ENCODE data around the gene TPRN.

TPRN gene

GRCh38 chr9:137225699-137226331, 25.3 kb upstream of the TPRN start:
- no peak for DNase-seq (ENCODE audit: low spot score)

DNA sequence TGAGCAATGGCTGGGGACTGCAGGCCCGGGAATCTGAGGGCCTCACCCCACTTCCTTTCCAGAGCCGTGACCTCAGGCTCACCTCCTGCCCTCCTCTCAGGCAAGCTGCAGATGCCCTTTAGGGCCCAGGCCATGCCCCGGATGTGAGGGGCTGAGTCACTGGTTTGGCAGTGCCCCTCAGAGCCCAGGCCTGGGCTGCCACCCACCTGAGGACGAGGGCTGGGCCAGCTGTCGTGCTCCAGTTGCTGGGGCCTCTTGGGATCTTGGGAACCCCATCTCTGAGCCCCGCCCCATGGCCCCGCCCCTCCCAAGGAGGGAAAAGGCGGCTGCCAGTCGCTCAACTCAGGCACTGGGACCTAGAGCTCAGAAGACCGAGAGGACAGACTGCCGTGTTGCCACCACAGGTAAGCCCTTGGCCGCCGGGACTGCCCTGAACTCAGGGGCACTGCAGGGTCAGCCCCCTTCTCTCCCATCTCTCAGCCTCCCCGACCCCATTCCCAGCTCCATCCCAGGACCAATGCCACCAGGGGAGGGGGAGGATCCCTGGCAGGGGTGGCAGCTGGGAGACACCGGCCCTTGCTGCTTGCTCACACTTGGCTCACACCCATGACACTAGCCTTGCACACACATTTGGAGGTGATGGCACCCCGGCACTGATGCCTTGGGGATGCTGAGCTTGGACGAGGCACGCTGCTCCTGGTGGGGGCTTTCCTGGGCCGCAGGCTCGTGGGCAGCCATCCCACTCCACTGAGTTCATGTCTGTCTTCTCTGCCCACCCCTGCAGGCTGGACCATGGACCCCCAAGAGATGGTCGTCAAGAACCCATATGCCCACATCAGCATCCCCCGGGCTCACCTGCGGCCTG, 24.5 kb upstream of the TPRN start, which contains the start of gene CYSRT1:
TSS of gene CYSRT1 (plus strand) at position 345 of the 865 bp plus-strand sequence. CDS start at position 793, 448 bp downstream.
- no peak for DNase-seq (ENCODE audit: low spot score)

- peak; percentile 99 for DNase-seq (ENCODE audit: low spot score)
Measured at GRCh38 chr9:137223078-137223970, 22.8 kb upstream of the TPRN start.

GRCh38 chr9:137222190-137223077, 21.9 kb upstream of the TPRN start, which contains the start of gene RNF208:
Gene RNF208, minus strand, starts transcription at chr9:137222240. Its CDS starts 1,028 bp downstream, at chr9:137221212.
- peak; percentile 86 for DNase-seq (ENCODE audit: low spot score)

DNA sequence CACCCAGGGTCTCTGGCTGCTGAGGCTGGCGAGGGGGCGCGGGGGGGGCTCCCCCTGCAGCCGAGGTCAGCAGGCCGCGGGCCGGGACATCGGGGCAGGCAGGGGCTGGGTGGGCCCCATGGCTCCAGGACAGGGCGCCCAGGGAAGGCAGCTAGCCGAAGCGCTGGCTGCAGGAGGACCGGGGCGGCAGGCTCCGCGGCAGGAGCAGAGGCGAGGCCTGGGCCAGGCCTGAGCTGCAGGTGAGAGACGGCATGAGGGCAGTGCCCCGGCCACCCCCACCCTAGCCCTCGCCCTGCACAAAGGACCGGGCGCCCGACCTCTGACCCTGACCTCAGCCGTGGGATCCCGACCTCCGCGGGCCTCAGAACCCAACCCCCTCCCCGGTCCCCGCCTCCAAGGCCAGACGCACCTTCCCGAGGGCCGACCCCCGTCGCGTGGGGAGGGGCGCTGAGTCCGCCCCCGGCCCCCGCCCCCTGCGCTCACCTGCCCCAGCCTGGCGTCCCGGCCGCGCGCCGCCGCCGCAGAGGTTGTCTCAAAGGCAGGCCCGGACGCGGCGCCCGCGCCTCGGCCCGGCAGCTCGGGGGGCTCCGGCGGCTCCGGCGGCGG, 21.1 kb upstream of the TPRN start:
- DNase-seq (ENCODE audit: low spot score): peak; percentile 79

DNA sequence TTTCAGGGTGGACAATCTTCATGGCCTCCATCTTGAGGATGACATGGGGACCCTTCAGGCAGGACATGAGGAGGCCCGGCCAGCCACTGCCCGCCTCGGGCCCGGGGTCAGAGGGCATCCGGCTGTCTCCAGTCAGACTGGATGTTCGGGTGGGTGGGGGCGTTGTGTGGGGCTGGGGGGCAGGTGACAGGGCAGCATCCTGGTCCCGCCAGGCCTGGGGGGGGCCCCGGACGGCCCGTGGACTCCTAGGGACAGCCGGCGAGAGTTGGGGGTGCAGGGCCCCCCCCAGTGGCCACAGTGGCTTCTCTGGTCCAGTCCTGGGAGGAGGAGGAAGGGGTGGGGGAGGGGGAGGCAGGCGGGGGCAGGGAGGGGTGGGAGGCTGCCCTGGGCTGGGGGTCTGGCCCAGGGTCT, 20.6 kb upstream of the TPRN start:
- no peak for DNase-seq (ENCODE audit: low spot score)

- DNase-seq (ENCODE audit: low spot score): no peak
Measured at GRCh38 chr9:137220317-137221094, 20.0 kb upstream of the TPRN start.

- no peak for DNase-seq (ENCODE audit: low spot score)
Measured at GRCh38 chr9:137219757-137220316, 19.3 kb upstream of the TPRN start.

DNA sequence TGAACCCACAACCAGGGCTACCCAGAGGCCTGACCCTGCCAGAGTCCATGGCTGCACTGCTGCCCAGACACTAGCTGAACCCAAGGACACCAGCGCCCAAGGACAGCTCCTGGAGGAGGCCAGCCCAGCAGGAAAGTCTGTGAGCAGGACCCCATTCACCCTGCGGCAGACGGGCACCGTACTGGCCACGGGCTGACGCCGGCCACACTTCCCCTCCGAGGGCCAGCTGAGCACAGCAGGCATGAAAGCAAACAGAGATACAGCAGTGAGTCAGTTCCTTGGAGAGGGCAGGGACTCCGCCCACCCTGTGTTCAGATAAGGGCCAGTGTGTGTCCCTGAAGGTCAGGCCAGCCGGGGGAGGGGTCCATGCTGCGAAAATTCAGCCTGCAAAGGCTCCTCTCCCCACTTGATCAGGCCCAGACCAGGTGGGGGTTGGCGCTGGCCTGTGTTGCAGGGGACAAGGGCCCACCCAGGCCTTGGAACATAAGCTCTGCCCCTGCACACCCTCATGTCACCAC, 18.3 kb upstream of the TPRN start:
- peak; percentile 80 for DNase-seq (ENCODE audit: low spot score)

- DNase-seq (ENCODE audit: low spot score): no peak
Measured at GRCh38 chr9:137218212-137218753, 17.7 kb upstream of the TPRN start.

DNA sequence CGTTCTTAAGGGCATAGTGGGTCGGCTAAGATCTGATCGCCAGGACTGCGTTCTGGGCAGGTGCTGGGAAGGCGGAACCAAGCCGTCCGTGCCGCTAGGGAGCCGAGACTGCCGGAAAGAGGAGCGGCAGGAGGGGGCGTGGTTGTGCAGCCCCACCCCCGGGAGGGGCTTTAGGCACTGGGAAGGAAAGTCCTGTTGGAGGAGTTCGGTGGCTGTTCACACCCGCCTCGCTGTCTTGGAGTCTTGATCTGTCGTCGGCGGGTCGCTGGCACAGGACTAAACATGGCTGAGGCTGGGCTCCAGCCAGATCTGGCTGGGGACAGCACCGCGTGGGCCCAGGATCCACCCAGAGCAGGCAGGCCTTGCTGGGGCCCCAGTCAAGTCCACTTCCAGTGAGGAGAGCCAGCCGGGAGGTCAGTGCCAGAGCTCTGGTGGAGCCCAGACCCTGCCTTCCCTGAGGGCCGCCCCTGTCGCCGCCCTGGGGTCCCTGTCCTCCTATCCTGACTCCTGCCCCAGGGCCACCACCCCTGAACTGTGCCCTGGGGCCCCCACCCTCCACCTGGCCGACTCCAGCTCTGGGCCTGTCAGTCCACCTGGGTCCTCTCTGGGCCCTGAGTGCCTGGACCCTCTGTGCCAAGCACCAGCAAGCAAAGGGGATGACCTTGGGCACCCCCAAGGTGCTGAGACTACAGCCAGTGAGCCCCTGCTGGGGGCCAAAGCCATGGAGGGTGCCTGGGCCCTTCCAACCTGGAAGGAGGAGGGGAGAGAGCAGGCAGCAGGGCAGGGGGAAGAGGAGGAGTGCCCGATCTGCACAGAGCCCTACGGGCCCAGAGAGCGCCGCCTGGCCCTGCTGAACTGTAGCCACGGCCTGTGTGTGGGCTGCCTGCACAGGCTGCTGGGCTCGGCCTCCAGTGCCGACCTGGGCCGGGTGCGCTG, 17.0 kb upstream of the TPRN start:
- no peak for DNase-seq (ENCODE audit: low spot score)

DNA sequence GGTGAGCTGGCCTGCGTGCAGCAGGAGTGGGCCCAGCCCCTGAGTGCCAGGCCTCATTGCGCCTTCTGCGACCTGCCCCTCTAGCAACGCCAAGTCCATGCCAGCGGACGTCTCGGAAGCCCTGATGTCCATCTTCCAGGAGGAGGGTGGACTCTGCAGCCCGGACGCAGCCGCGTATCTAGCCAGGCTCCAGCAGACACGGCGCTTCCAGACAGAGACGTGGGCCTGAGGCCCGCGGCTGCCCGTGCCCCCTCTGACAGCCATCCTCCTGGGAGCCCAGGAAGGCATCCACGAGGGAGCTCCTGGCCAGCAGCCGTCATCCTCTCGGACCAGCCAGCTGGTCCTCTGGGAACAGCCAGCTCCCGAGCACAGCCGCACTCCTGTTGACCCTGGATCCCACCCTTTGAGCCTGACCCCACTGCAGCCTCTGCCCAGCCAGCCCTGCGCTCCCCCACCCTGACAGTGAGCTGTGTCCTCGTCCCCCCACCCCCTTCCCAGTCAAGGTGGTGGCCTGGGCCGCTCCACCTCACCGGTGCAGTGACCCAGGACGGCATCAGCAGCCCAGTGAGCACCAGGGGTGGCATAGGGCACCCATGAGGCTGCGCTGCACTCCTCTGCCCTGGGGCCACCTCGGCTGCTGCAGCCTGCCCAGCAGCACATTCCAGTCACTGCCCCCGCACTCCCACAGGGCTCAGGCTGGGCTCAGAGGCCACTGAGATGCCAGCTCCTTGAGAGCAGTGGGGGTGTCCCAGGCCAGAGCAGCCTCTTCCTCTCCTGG, 15.8 kb upstream of the TPRN start:
- no peak for DNase-seq (ENCODE audit: low spot score)

GRCh38 chr9:137215196-137215986, 14.8 kb upstream of the TPRN start:
- no peak for DNase-seq (ENCODE audit: low spot score)

- no peak for DNase-seq (ENCODE audit: low spot score)
Measured at GRCh38 chr9:137214620-137215019, 14.1 kb upstream of the TPRN start.

DNA sequence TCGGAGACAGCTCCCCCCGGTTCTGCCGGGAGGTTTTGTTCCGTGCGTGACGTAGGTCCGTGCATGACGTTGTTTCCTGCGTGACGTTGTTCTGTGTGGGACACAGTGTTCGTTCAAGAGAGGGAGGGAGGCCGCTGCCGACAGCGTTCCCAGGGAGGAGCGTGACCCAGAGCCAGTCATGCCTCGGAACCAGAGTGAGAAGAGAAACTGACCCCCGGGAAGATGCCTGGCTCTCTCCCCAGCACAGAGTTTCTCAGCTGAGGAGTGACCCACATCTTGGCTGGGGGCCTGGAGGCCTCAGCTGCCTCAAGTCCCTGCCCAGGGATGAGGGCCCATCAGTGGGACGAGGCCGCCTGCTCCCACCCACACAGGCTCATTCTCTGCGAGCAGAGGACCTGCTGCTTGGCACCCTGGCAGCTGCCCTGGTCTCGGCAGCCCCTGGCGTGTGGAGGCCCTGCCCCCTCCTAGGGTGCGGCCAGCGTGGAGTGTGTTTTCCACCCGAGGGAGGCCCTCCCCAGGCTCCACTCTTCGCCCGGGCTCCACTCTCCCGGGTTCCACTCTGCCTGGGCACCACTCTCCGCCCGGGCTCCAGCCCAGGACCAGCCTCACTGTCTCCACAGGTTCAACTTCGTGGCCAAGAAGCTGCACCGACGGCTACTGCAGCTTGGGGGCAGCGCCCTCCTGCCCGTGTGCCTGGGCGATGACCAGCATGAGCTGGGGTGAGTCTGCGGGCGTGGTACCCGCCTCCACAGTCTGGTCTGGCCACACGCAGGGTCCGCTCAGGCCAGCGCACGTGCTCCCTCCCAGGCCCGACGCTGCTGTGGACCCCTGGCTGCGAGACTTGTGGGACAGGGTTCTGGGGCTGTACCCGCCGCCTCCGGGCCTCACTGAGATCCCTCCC, 12.9 kb upstream of the TPRN start:
- no peak for DNase-seq (ENCODE audit: low spot score)
